Measurements from ENCODE around the gene MRPL24.

MRPL24 gene

GRCh38 chr1:156776942-156777341 is 36.1 kb upstream of the MRPL24 start:
- no peak overlapping the region for H3K4me3 ChIP-seq (ENCODE audit: low read depth, low read length)
- TF ChIP-seq CTCF (IDR thresholded peaks at IDR 0.05; ENCODE audit: low read depth, low read length) = no peak

DNA sequence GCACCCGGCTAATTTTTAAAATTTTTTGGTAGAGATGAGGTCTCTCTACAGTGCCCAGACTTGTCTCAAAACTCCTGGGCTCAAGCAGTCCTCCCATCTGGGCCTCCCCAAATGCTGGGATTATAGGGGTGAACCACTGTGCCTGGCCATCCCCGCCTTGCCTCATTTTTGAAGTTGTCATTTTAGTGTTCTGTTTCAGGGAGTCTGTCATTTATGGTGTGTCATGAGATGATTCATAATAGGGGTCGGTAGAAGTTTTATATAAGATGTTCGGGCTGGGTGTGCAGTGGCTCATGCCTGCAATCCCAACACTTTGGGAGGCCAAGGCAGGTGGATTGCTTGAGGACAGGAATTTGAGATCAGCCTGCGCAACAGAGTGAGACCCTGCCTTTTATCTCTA is 34.9 kb upstream of the MRPL24 start:
- no peak for TF ChIP-seq CTCF (IDR thresholded peaks at IDR 0.05; ENCODE audit: low read depth, low read length)
- no peak overlapping the region for H3K4me3 ChIP-seq (ENCODE audit: low read depth, low read length)

- TF ChIP-seq CTCF (IDR thresholded peaks at IDR 0.05; ENCODE audit: low read depth, low read length) = no peak
- no peak overlapping the region for H3K4me3 ChIP-seq (ENCODE audit: low read depth, low read length)
Measured at GRCh38 chr1:156773607-156774006, 32.7 kb upstream of the MRPL24 start.

DNA sequence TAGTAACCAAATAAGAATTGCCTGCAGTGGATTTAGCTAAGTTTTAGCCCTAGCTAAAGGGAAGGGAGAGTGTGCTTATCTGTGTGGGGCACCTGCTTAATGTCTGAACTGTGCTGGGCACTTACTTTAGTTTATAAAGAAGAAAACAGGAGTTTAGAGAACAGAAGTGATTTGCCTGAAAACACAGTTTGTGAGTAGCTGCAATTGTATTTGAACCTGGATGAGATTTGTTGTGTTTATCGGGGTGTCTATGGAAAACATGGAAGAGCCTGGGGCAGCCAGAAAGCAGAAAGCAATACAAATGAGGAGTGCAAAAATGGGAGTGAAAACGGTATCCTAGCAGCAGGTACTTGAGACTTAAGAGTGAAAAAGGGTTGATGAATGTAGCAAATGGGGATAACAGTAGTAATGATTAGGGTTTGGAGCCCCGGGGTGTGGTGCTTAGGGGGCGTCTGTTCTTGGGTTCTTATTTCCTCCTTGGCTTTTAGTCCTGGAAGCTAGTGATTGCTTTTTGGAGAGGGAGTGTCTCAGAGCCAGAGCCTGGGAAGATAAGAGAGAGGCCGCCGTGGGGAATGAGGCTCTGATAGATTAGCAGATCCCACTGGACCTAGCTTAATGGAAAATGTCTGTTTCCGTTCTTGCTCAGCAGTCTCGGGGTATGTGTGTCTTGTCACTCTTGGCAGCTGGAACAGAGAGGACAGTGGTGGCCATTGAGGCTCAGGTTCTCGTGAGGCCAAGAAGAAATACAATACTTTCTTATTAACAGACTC is 32.0 kb upstream of the MRPL24 start:
- no peak overlapping the region for H3K4me3 ChIP-seq (ENCODE audit: low read depth, low read length)
- no peak for TF ChIP-seq CTCF (IDR thresholded peaks at IDR 0.05; ENCODE audit: low read depth, low read length)

DNA sequence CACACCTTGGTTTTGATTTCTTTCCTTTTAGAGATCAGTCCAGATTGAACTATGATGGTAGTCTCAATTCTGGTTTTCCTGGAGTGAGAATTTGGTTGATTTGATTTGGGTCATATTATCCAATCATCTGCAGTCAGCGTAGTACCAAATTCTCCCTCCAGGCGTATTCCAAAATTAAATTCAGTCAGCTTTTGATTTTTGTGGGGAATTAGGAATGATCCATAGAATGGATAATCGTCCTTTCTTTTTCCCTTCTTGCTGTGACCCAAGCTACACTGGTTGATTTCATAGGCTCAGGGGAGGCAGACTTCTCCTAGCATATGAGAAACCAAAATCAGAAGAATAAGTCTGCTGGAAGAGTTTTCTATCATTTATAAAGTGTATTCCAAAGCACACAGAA is 31.3 kb upstream of the MRPL24 start:
- TF ChIP-seq CTCF (IDR thresholded peaks at IDR 0.05; ENCODE audit: low read depth, low read length) = no peak
- no peak overlapping the region for H3K4me3 ChIP-seq (ENCODE audit: low read depth, low read length)

- peak overlapping the region; percentile 97 for H3K4me3 ChIP-seq (ENCODE audit: low read depth, low read length)
- TF ChIP-seq CTCF (IDR thresholded peaks at IDR 0.05; ENCODE audit: low read depth, low read length) = no peak
Measured at GRCh38 chr1:156768610-156769295, 27.9 kb upstream of the MRPL24 start.

DNA sequence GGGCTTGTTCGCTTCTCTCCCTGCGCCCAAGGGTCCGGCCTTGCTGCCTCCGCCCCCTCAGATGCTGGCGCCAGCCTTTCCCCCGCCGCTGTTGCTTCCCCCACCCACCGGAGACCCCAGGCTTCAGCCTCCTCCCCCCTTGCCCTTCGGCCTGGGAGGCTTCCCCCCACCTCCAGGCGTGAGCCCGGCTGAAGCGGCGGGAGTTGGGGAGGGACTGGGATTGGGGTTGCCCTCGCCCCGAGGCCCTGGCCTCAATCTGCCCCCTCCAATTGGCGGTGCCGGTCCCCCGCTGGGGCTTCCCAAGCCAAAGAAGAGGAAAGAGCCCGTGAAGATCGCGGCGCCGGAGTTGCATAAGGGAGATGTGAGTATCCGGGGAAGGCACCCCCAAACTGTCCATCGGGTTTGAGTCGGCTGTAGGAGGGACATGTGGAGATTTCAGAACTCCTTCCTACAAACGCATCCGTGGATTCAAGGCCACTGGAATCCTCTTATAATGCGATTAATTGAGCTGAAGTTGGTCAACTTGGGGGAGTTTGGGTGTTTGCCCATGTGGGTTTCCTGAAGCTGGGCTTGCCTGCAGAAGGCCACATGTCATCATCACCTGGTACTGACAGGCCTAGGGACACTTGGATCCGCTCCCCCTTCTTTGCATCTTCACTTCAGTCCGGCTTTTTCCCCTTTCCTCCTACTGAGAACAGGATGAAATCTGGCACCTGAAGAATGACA is 27.2 kb upstream of the MRPL24 start:
- no peak for TF ChIP-seq CTCF (IDR thresholded peaks at IDR 0.05; ENCODE audit: low read depth, low read length)
- peak overlapping the region; percentile 97 for H3K4me3 ChIP-seq (ENCODE audit: low read depth, low read length)
